Measurements from ENCODE around the gene CUBN. TPM values are rescaled to one million over a fixed set of nuclear protein-coding genes. Genes with fewer than 3 reads are reported as not detected.

Gene CUBN
- total and polyA plus RNA-seq, 10 of the 15 experiments (the other 5 are each of a cell fraction or from before 2014, with no cell fraction given), result under 0.01 to 0.14 (median 0.02) TPM; not detected in 6

DNA sequence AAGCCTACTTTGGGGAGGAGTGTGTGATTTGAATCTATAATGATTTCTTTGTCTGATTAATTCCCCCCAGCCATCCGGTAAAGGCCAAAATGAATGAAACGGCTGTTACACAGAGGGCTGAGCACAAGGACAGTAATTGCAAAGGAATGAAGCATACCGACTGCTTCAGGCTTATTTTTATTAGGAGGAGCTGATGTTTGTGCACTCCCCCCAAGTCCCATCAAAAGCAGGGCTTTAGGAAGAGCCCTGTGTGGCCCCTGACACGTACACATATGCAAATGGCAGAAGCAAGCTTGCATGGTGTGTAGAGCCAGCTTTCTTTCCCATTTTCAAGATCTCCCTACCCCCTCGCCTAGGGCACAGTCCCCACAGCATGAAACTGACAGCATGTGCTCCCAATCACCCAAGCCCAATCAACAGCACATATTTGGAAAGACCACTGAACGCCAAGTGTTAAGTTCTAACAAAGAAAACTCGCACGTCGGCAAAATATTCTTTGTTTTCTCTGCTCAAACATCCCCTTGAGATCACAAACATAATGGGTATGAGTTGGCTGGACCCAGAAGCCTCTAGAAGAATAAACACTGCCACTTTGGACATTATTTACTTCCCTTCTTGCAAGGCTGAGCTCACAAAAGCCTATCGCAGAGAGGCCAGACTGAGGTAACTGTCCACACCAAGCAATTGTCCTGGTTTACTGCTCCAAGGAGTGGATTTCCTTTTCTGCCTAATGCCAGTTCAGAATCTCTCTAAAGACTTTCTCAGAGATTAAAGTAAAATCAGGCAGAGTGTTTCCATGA lies 143.0 kb downstream of the CUBN start (continued):
- TF ChIP-seq, protein P1, sequence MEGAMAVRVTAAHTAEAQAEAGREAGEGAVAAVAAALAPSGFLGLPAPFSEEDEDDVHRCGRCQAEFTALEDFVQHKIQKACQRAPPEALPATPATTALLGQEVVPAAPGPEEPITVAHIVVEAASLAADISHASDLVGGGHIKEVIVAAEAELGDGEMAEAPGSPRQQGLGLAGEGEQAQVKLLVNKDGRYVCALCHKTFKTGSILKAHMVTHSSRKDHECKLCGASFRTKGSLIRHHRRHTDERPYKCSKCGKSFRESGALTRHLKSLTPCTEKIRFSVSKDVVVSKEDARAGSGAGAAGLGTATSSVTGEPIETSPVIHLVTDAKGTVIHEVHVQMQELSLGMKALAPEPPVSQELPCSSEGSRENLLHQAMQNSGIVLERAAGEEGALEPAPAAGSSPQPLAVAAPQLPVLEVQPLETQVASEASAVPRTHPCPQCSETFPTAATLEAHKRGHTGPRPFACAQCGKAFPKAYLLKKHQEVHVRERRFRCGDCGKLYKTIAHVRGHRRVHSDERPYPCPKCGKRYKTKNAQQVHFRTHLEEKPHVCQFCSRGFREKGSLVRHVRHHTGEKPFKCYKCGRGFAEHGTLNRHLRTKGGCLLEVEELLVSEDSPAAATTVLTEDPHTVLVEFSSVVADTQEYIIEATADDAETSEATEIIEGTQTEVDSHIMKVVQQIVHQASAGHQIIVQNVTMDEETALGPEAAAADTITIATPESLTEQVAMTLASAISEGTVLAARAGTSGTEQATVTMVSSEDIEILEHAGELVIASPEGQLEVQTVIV (IDR thresholded peaks at IDR 0.05; ENCODE audit: borderline replicate concordance, partially characterized antibody), result no peak

DNA sequence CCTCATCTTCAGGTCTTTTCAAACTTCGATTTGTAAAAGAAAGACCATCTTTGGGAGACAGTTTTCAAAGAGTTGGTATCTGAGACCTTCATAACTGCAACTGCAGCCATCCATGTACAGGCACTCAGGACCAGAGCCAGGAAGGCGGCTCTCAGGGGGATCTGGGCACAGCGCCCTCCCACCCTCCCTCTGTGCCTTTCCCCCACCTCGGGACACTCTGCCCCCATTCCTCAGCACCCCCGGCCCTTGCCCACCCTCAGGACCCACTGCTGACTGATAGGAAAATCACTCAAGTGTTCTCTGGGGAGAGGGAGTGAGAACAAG lies 143.6 kb downstream of the CUBN start:
- DNase-seq (ENCODE audit: low read depth, low spot score), result no peak
- POLR2A ChIA-PET, result no interaction called here
- SMC1A ChIA-PET (ENCODE audit: uncharacterized antibody, unreplicated experiment), result no interaction called here
- H3K9ac ChIP-seq (ENCODE audit: control insufficient read depth, insufficient read depth, low read length), result no peak overlapping the region
- no peak for ATAC-seq
- in situ Hi-C loops (cut with MboI), result no loop called here
- no peak overlapping the region for H2AFZ ChIP-seq (ENCODE audit: control insufficient read depth, low read depth, low read length)
- no peak for TF ChIP-seq RAD21 (IDR thresholded peaks at IDR 0.05; ENCODE audit: insufficient read depth, low read depth, low read length)
- TF ChIP-seq LARP7 (IDR thresholded peaks at IDR 0.05), result no peak
- TF ChIP-seq, protein P2, sequence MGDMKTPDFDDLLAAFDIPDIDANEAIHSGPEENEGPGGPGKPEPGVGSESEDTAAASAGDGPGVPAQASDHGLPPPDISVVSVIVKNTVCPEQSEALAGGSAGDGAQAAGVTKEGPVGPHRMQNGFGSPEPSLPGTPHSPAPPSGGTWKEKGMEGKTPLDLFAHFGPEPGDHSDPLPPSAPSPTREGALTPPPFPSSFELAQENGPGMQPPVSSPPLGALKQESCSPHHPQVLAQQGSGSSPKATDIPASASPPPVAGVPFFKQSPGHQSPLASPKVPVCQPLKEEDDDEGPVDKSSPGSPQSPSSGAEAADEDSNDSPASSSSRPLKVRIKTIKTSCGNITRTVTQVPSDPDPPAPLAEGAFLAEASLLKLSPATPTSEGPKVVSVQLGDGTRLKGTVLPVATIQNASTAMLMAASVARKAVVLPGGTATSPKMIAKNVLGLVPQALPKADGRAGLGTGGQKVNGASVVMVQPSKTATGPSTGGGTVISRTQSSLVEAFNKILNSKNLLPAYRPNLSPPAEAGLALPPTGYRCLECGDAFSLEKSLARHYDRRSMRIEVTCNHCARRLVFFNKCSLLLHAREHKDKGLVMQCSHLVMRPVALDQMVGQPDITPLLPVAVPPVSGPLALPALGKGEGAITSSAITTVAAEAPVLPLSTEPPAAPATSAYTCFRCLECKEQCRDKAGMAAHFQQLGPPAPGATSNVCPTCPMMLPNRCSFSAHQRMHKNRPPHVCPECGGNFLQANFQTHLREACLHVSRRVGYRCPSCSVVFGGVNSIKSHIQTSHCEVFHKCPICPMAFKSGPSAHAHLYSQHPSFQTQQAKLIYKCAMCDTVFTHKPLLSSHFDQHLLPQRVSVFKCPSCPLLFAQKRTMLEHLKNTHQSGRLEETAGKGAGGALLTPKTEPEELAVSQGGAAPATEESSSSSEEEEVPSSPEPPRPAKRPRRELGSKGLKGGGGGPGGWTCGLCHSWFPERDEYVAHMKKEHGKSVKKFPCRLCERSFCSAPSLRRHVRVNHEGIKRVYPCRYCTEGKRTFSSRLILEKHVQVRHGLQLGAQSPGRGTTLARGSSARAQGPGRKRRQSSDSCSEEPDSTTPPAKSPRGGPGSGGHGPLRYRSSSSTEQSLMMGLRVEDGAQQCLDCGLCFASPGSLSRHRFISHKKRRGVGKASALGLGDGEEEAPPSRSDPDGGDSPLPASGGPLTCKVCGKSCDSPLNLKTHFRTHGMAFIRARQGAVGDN (IDR thresholded peaks at IDR 0.05), result no peak
- TF ChIP-seq RELA (IDR thresholded peaks at IDR 0.05; ENCODE audit: borderline replicate concordance, partially characterized antibody), result no peak
- no peak for TF ChIP-seq JUNB (IDR thresholded peaks at IDR 0.05)
- TF ChIP-seq RUNX3 (IDR thresholded peaks at IDR 0.05; ENCODE audit: low read length), result no peak
- TF ChIP-seq HCFC1 (IDR thresholded peaks at IDR 0.05; ENCODE audit: low read length), result no peak
- no peak for TF ChIP-seq JUND (IDR thresholded peaks at IDR 0.05; ENCODE audit: low read depth, low read length)
- TF ChIP-seq POLR2AphosphoS2 (IDR thresholded peaks at IDR 0.05; ENCODE audit: low read depth, low read length), result no peak
- H3K9me3 ChIP-seq (replicated peaks; ENCODE audit: control insufficient read depth, insufficient read depth, low read length), result no peaks in the 10 kb centered on the region
- CTCF ChIA-PET, result no interaction called here
- no TSS peak for BruUV-seq (replicated peaks)
- no peak overlapping the region for H3K4me3 ChIP-seq
- 12% methylated on average over 5 of the region's 5 CpGs for WGBS (ENCODE audit: insufficient coverage, insufficient replicate concordance, low lambda C conversion rate, missing lambda C conversion rate)
- no peaks in the 10 kb centered on the region for H3K4me1 ChIP-seq (ENCODE audit: control insufficient read depth, insufficient read depth, low read length)
- no peaks in the 10 kb centered on the region for H4K20me1 ChIP-seq (ENCODE audit: control insufficient read depth, insufficient read depth)
- no peak for FAIRE-seq
- no peaks in the 10 kb centered on the region; a peak in 2 of 4 replicates for H3K27me3 ChIP-seq (replicated peaks in 1 of 2; ENCODE audit: control insufficient read depth in 2 of 2, insufficient read depth in 2 of 2, low read length in 1 of 2)
- H3K4me2 ChIP-seq (ENCODE audit: control insufficient read depth, insufficient read depth), result no peak overlapping the region
- no peak overlapping the region for H3K27ac ChIP-seq (ENCODE audit: control insufficient read depth, insufficient read depth)
- H3K79me2 ChIP-seq (ENCODE audit: control insufficient read depth, insufficient read depth, low read length), result no peaks in the 10 kb centered on the region
- no peaks in the 10 kb centered on the region for H3K36me3 ChIP-seq (ENCODE audit: control insufficient read depth in 2 of 2, insufficient read depth in 2 of 2, low read length in 1 of 2)
- intact Hi-C loops (cut with micrococcal nuclease; ENCODE audit: unreplicated experiment), result no loop called here
- RAD21 ChIA-PET (ENCODE audit: unreplicated experiment), result no interaction called here

All from GM12878 (cell line).